Cardiac septum (tissue), 1 donor: ENCODE results near the gene TSPYL6. TPM values are rescaled to one million over a fixed set of nuclear protein-coding genes. Genes with fewer than 3 reads are reported as not detected.
"Not testable (repeated sequence)": the region's sequence is repeated elsewhere in the genome, so short reads cannot be mapped to it uniquely, and the experiment has no call there.

Experiments
- DNase-seq: peaks from one replicate; pipeline ENCODE4 v3.0.0-alpha.2; 2020; ENCODE audit warnings: low spot score
- intact Hi-C: fragments of 100-400 bp; cut with DNase I; formaldehyde crosslinking; loops from one replicate; pipeline ENCODE4 v1.14.0; 2022
- long read RNA-seq: library from polyadenylated mRNA; unstranded; transcript quantifications from one replicate; pipeline ENCODE4 v2.0.0, GENCODE V29; 2021
- total RNA-seq: library from RNA; stranded (reverse); fragmentation: NEBNext Ultra II Directional; extraction: Animal tissue kit (Norgen Biotek cat#: 25700); gene quantifications from one replicate; pipeline ENCODE4 v1.2.1, GENCODE V29; 2021
- donor health status: DM: no; HTN: no; CAD: no.

The TSPYL6 gene
- 0.11 TPM for total RNA-seq
- long read RNA-seq, result 0 reads

DNA sequence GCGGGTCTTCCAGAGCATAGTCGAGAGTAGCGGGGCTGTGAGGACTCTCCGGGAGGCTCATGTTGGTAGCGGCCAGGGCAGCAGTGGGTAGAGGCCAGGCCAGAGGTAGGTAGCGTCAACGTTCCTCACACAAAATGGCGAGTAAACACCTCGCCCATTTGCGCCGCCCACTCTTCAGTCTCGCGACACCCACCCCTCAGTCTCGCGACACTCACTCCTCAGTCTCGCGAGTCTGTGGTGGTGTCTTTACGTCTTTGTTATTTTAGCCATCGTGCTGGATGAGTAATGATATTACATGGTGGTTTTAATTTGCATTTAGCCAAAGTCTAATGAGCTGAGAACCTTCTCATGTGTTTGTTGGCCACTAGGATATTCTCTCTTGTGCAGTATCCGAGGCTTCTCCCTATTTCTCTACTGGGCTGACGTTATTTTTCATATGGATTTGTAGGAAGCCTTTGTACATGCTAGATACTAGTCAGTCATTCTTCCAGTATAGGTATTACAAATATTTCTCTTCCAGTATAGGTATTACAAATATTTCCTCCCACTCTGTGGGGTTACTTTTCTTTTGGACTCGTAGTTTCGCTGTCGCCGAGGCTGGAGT is at the start of gene TSPYL6:
Gene TSPYL6, minus strand, starts transcription at position 139 of the 604 bp plus-strand sequence. Its CDS starts 78 bp downstream, at position 61.
- intact Hi-C loops, result no loop called here

GRCh38 chr2:54303631-54304030 is 47.6 kb upstream of the TSPYL6 start:
- DNase-seq, result no peak
- intact Hi-C loops, result no loop called here

More for the DNA sequence above, at the start of gene TSPYL6:
- no peak for DNase-seq

- intact Hi-C loops, result no loop called here
- no peak for DNase-seq
These were observed 42.5 kb upstream of the TSPYL6 start for GRCh38 chr2:54298514-54298913.

- DNase-seq, result no peak
- intact Hi-C loops, result no loop called here
These were observed 39.9 kb upstream of the TSPYL6 start for GRCh38 chr2:54295911-54296310.

- DNase-seq, intact Hi-C loops: not testable (repeated sequence)
These were observed 38.6 kb upstream of the TSPYL6 start for GRCh38 chr2:54294665-54295064.

GRCh38 chr2:54290356-54291025 is 34.5 kb upstream of the TSPYL6 start:
- intact Hi-C loops, result no loop called here
- DNase-seq, result no peak

DNA sequence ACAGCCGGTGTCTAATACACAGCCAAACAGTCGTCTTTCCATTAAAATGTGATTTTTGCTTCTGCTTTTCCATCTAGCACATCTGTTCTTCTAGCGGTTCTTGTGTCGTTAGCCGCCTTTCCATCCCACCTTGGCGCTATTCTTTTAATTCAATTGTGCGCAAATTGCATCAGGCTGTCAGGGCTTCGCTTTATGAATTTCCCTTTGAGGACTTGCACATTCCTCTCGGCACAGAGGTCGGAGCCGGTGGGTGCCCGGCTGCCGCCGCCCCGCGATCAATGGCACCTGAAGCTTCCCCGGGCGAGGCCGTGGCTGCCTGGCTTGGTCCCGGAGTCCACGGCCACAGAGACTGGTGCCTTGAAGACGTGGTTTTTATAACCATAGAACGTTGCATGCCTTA is 33.9 kb upstream of the TSPYL6 start:
- intact Hi-C loops, result no loop called here
- DNase-seq, result no peak

- DNase-seq, result no peak
- intact Hi-C loops, result no loop called here
These were observed 31.5 kb upstream of the TSPYL6 start for GRCh38 chr2:54287532-54287931.

- intact Hi-C loops, result no loop called here
- no peak for DNase-seq
These were observed 29.4 kb upstream of the TSPYL6 start for GRCh38 chr2:54285451-54285850.

DNA sequence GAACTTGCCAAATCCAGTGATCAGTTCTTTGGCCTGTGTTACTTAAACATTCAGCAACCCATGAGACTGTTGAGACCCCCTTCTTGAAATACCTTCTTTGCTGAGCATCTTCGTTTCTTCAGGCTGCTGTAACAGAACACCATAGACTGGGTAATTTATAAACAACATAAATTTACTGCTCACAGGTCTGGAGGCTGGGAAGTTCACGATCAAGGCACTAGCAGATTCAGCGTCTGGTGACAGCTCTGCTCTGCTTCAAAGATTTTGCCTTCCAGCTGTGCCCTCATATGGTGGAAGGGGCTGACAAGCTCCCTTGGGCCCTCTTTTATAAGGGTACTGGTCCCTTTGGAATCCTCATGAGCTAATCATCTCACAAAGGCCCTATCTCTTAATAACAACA is 28.8 kb upstream of the TSPYL6 start:
- no peak for DNase-seq
- intact Hi-C loops, result no loop called here

- intact Hi-C loops, result no loop called here
- no peak for DNase-seq
These were observed 23.4 kb upstream of the TSPYL6 start for GRCh38 chr2:54279385-54279784.

- intact Hi-C loops, result no loop called here
- DNase-seq, result no peak
These were observed 19.5 kb upstream of the TSPYL6 start for GRCh38 chr2:54275541-54275940.

GRCh38 chr2:54274781-54275242 is 18.8 kb upstream of the TSPYL6 start:
- intact Hi-C loops, result no loop called here
- DNase-seq, result no peak

GRCh38 chr2:54271843-54272627 is 16.0 kb upstream of the TSPYL6 start:
- intact Hi-C loops, result no loop called here

DNA sequence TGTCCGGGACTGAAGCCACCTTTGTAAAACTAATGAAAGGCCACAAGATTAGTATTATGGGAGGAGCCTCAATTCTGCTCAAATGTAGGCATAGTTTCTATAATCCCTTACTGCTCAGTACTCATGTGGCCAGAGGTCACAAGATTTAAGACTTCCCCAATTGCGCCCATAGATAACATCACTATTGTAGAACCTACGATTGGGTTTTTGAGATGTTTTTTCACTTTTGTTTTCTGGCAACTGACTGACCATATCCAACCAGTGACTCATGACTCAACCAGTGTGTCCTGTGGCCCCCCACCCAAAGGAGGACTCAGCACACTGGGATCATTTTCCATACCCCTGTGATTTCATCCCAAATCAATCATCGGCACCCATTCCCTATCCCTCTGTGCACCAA is 15.2 kb upstream of the TSPYL6 start:
- no peak for DNase-seq
- intact Hi-C loops, result no loop called here

More at GRCh38 chr2:54271843-54272627, 16.0 kb upstream of the TSPYL6 start:
- no peak for DNase-seq

GRCh38 chr2:54267577-54267976 is 11.5 kb upstream of the TSPYL6 start:
- intact Hi-C loops, result no loop called here
- DNase-seq, result no peak

DNA sequence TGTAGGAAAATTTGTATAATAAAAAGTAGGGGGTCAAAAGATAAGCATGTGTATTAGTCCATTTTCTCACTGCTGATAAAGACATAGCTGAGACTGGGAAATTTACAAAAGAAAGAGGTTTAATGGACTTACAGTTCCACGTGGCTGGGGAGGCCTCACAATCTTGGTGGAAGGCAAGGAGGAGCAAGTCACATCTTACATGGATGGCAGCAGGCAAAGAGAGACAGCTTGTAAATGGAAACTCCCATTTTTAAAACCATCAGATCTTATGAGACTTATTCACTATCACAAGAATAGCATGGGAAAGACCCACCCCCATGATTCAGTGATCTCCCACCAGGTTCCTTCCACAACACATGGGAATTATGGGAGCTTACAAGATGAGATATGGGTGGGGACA is 9.1 kb upstream of the TSPYL6 start:
- intact Hi-C loops, DNase-seq: not testable (repeated sequence)

GRCh38 chr2:54262015-54262765 is 6.2 kb upstream of the TSPYL6 start:
- intact Hi-C loops, result no loop called here
- no peak for DNase-seq

DNA sequence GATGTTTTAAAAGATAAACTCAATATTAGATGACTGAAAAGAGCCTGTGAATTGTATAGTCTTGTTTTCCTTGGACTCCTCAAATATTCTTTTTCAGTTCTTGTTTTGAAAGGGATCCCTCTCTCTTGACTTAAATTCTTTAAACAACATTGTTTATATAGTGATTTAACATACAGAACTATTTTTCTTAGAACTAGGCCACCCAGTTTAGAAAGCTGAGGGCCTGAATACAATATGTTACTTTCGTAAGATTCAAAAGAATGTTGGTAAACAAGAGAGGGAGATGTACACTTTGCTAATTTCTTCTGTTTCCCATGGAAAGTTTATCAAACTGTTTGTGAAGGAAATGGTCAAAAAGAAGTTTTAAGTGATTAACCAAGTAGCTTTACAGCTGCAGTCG is 5.5 kb upstream of the TSPYL6 start:
- intact Hi-C loops, result no loop called here

DNA sequence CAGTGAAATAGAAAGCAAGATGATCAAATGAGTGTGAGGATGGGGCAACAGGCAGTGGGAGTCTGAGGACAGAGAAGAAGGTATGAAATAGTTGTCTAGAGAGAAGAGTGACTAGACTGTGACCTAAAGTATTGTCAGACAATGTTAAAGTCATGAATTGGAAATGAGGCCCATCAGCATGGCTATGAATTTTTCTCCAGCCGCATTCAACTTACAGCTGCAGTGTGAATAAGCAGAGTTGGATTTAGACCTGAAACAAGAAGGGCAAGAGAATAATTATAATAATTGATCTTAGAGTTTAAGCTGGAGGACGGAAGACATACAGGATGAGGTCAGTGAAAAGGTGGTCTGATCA is 4.2 kb upstream of the TSPYL6 start:
- DNase-seq, result no peak
- intact Hi-C loops, result no loop called here

More for the DNA sequence above, 5.5 kb upstream of the TSPYL6 start:
- no peak for DNase-seq
